GM18520 (cell line): ENCODE measurements around the gene SHF.
"Not testable (repeated sequence)": the region's sequence is repeated elsewhere in the genome, so short reads cannot be mapped to it uniquely, and the experiment has no call there.

Source experiments
- ATAC-seq: cut with Tn5 transposase; IDR thresholded peaks from one replicate; pipeline ENCODE4 v1.9.1; 2021; ENCODE audit not compliant: unreplicated experiment

Gene SHF

GRCh38 chr15:45147606-45148005 lies 40.2 kb downstream of the SHF start:
- no peak for ATAC-seq

GRCh38 chr15:45146405-45146804 lies 41.4 kb downstream of the SHF start:
- ATAC-seq = no peak

GRCh38 chr15:45144775-45145174 lies 43.0 kb downstream of the SHF start:
- no peak for ATAC-seq

GRCh38 chr15:45143946-45144345 lies 43.8 kb downstream of the SHF start:
- no peak for ATAC-seq

- no peak for ATAC-seq
These were observed 44.7 kb downstream of the SHF start for GRCh38 chr15:45143056-45143455.

- ATAC-seq = no peak
These were observed 46.4 kb downstream of the SHF start for GRCh38 chr15:45141386-45141785.

- ATAC-seq = no peak
These were observed 47.1 kb downstream of the SHF start for GRCh38 chr15:45140557-45141250.

- no peak for ATAC-seq
These were observed 48.0 kb downstream of the SHF start for GRCh38 chr15:45139770-45140169.

GRCh38 chr15:45138814-45139765 lies 48.7 kb downstream of the SHF start:
- no peak for ATAC-seq

GRCh38 chr15:45137703-45138102 lies 50.1 kb downstream of the SHF start:
- no peak for ATAC-seq

- ATAC-seq = no peak
These were observed 51.4 kb downstream of the SHF start for GRCh38 chr15:45136378-45136764.

GRCh38 chr15:45135705-45136377 lies 51.9 kb downstream of the SHF start:
- not testable (repeated sequence) for ATAC-seq

- no peak for ATAC-seq
These were observed 52.8 kb downstream of the SHF start for GRCh38 chr15:45134682-45135604.

GRCh38 chr15:45134046-45134445 lies 53.7 kb downstream of the SHF start:
- ATAC-seq = no peak

GRCh38 chr15:45133561-45133920 lies 54.2 kb downstream of the SHF start:
- no peak for ATAC-seq

- no peak for ATAC-seq
These were observed 54.8 kb downstream of the SHF start for GRCh38 chr15:45132844-45133560.

GRCh38 chr15:45131510-45131909 lies 56.3 kb downstream of the SHF start:
- no peak for ATAC-seq

- ATAC-seq = no peak
These were observed 57.3 kb downstream of the SHF start for GRCh38 chr15:45130291-45131000.

- ATAC-seq = no peak
These were observed 58.1 kb downstream of the SHF start, which contains the start of the genes DUOX1 and DUOXA1 for GRCh38 chr15:45129651-45130129. TSS of gene DUOX1 (plus strand) at chr15:45129994. CDS start at chr15:45131967, 1,973 bp downstream. TSS of gene DUOXA1 (minus strand) at chr15:45129879. CDS start at chr15:45123014, 6,865 bp downstream.
